ENCODE data around the gene MAD1L1.
"Not testable (repeated sequence)": the region's sequence is repeated elsewhere in the genome, so short reads cannot be mapped to it uniquely, and the experiment has no call there.

The MAD1L1 gene

GRCh38 chr7:1826931-1827330 lies 405.8 kb downstream of the MAD1L1 start:
- not testable (repeated sequence) for H3K4me1 ChIP-seq (ENCODE audit: control insufficient read depth in 2 of 2, insufficient read depth in 2 of 2, low read length in 2 of 2); H3K9ac ChIP-seq (ENCODE audit: low read depth in 1 of 2, low read length in 2 of 2); H3K27ac ChIP-seq (ENCODE audit: low read depth in 2 of 2, low read length in 2 of 2); H3K4me3 ChIP-seq (ENCODE audit: low read length in 2 of 2); H3K9me3 ChIP-seq (ENCODE audit: control insufficient read depth in 2 of 2, low read length in 2 of 2); H3K27me3 ChIP-seq (ENCODE audit: control insufficient read depth in 2 of 2, insufficient read depth in 2 of 2, low read length in 2 of 2); H3K36me3 ChIP-seq (ENCODE audit: control insufficient read depth in 2 of 2, insufficient read depth in 2 of 2, low read length in 2 of 2)

GRCh38 chr7:1825897-1826741 lies 406.6 kb downstream of the MAD1L1 start:
- no peaks in the 10 kb centered on the region for H3K36me3 ChIP-seq (ENCODE audit: control insufficient read depth in 2 of 2, insufficient read depth in 2 of 2, low read length in 2 of 2)
- no peaks in the 10 kb centered on the region for H3K9me3 ChIP-seq (ENCODE audit: control insufficient read depth in 2 of 2, low read length in 2 of 2)
- H3K27me3 ChIP-seq (ENCODE audit: control insufficient read depth in 2 of 2, insufficient read depth in 2 of 2, low read length in 2 of 2): no peaks in the 10 kb centered on the region
- H3K4me1 ChIP-seq (ENCODE audit: control insufficient read depth in 2 of 2, insufficient read depth in 2 of 2, low read length in 2 of 2): no peaks in the 10 kb centered on the region
- no peak overlapping the region for H3K9ac ChIP-seq (ENCODE audit: low read depth in 1 of 2, low read length in 2 of 2)
- H3K27ac ChIP-seq (ENCODE audit: low read depth in 2 of 2, low read length in 2 of 2): no peak overlapping the region
- H3K4me3 ChIP-seq (ENCODE audit: low read length in 2 of 2): no peak overlapping the region

- H3K27me3 ChIP-seq (ENCODE audit: control insufficient read depth in 2 of 2, insufficient read depth in 2 of 2, low read length in 2 of 2); H3K9ac ChIP-seq (ENCODE audit: low read depth in 1 of 2, low read length in 2 of 2); H3K27ac ChIP-seq (ENCODE audit: low read depth in 2 of 2, low read length in 2 of 2); H3K4me3 ChIP-seq (ENCODE audit: low read length in 2 of 2); H3K9me3 ChIP-seq (ENCODE audit: control insufficient read depth in 2 of 2, low read length in 2 of 2); H3K4me1 ChIP-seq (ENCODE audit: control insufficient read depth in 2 of 2, insufficient read depth in 2 of 2, low read length in 2 of 2); H3K36me3 ChIP-seq (ENCODE audit: control insufficient read depth in 2 of 2, insufficient read depth in 2 of 2, low read length in 2 of 2): not testable (repeated sequence)
These were observed 407.2 kb downstream of the MAD1L1 start for GRCh38 chr7:1825647-1825896.

GRCh38 chr7:1824882-1825646 lies 407.7 kb downstream of the MAD1L1 start:
- H3K4me1 ChIP-seq (ENCODE audit: control insufficient read depth in 2 of 2, insufficient read depth in 2 of 2, low read length in 2 of 2); H3K27ac ChIP-seq (ENCODE audit: low read depth in 2 of 2, low read length in 2 of 2); H3K36me3 ChIP-seq (ENCODE audit: control insufficient read depth in 2 of 2, insufficient read depth in 2 of 2, low read length in 2 of 2); H3K4me3 ChIP-seq (ENCODE audit: low read length in 2 of 2); H3K9me3 ChIP-seq (ENCODE audit: control insufficient read depth in 2 of 2, low read length in 2 of 2); H3K9ac ChIP-seq (ENCODE audit: low read depth in 1 of 2, low read length in 2 of 2); H3K27me3 ChIP-seq (ENCODE audit: control insufficient read depth in 2 of 2, insufficient read depth in 2 of 2, low read length in 2 of 2): not testable (repeated sequence)

- not testable (repeated sequence) for H3K9me3 ChIP-seq (ENCODE audit: control insufficient read depth in 2 of 2, low read length in 2 of 2); H3K4me1 ChIP-seq (ENCODE audit: control insufficient read depth in 2 of 2, insufficient read depth in 2 of 2, low read length in 2 of 2); H3K27me3 ChIP-seq (ENCODE audit: control insufficient read depth in 2 of 2, insufficient read depth in 2 of 2, low read length in 2 of 2); H3K27ac ChIP-seq (ENCODE audit: low read depth in 2 of 2, low read length in 2 of 2); H3K4me3 ChIP-seq (ENCODE audit: low read length in 2 of 2); H3K36me3 ChIP-seq (ENCODE audit: control insufficient read depth in 2 of 2, insufficient read depth in 2 of 2, low read length in 2 of 2); H3K9ac ChIP-seq (ENCODE audit: low read depth in 1 of 2, low read length in 2 of 2)
These were observed 408.4 kb downstream of the MAD1L1 start for GRCh38 chr7:1824151-1824881.

GRCh38 chr7:1823376-1824150 lies 409.2 kb downstream of the MAD1L1 start:
- no peak overlapping the region for H3K4me3 ChIP-seq (ENCODE audit: low read length in 2 of 2)
- H3K9me3 ChIP-seq (ENCODE audit: control insufficient read depth in 2 of 2, low read length in 2 of 2): no peaks in the 10 kb centered on the region
- no peak overlapping the region for H3K9ac ChIP-seq (ENCODE audit: low read depth in 1 of 2, low read length in 2 of 2)
- no peak overlapping the region for H3K27ac ChIP-seq (ENCODE audit: low read depth in 2 of 2, low read length in 2 of 2)
- no peaks in the 10 kb centered on the region for H3K36me3 ChIP-seq (ENCODE audit: control insufficient read depth in 2 of 2, insufficient read depth in 2 of 2, low read length in 2 of 2)
- H3K4me1 ChIP-seq (ENCODE audit: control insufficient read depth in 2 of 2, insufficient read depth in 2 of 2, low read length in 2 of 2): no peaks in the 10 kb centered on the region
- no peaks in the 10 kb centered on the region for H3K27me3 ChIP-seq (ENCODE audit: control insufficient read depth in 2 of 2, insufficient read depth in 2 of 2, low read length in 2 of 2)

- Histone ChIP-seq H3K36me3 (ENCODE audit: control insufficient read depth in 2 of 2, insufficient read depth in 2 of 2, low read length in 2 of 2) (no peaks in the 10 kb centered on the region), H3K9ac (ENCODE audit: low read depth in 1 of 2, low read length in 2 of 2) (no peak overlapping the region), H3K9me3 (ENCODE audit: control insufficient read depth in 2 of 2, low read length in 2 of 2) (no peaks in the 10 kb centered on the region), H3K27me3 (ENCODE audit: control insufficient read depth in 2 of 2, insufficient read depth in 2 of 2, low read length in 2 of 2) (no peaks in the 10 kb centered on the region), H3K4me1 (ENCODE audit: control insufficient read depth in 2 of 2, insufficient read depth in 2 of 2, low read length in 2 of 2) (no peaks in the 10 kb centered on the region), H3K27ac (ENCODE audit: low read depth in 2 of 2, low read length in 2 of 2) (no peak overlapping the region), H3K4me3 (ENCODE audit: low read length in 2 of 2) (no peak overlapping the region)
These were observed 413.4 kb downstream of the MAD1L1 start for GRCh38 chr7:1819259-1819841.

- Histone ChIP-seq H3K4me3 (ENCODE audit: low read length in 2 of 2) (no peak overlapping the region), H3K9ac (ENCODE audit: low read depth in 1 of 2, low read length in 2 of 2) (no peak overlapping the region), H3K9me3 (ENCODE audit: control insufficient read depth in 2 of 2, low read length in 2 of 2) (no peaks in the 10 kb centered on the region), H3K36me3 (ENCODE audit: control insufficient read depth in 2 of 2, insufficient read depth in 2 of 2, low read length in 2 of 2) (no peaks in the 10 kb centered on the region), H3K27ac (ENCODE audit: low read depth in 2 of 2, low read length in 2 of 2) (no peak overlapping the region), H3K4me1 (ENCODE audit: control insufficient read depth in 2 of 2, insufficient read depth in 2 of 2, low read length in 2 of 2) (no peaks in the 10 kb centered on the region), H3K27me3 (ENCODE audit: control insufficient read depth in 2 of 2, insufficient read depth in 2 of 2, low read length in 2 of 2) (no peaks in the 10 kb centered on the region)
These were observed 414.0 kb downstream of the MAD1L1 start for GRCh38 chr7:1818575-1819258.

- Histone ChIP-seq H3K4me3 (ENCODE audit: low read length in 2 of 2) (no peak overlapping the region), H3K36me3 (ENCODE audit: control insufficient read depth in 2 of 2, insufficient read depth in 2 of 2, low read length in 2 of 2) (no peaks in the 10 kb centered on the region), H3K9me3 (ENCODE audit: control insufficient read depth in 2 of 2, low read length in 2 of 2) (no peaks in the 10 kb centered on the region), H3K9ac (ENCODE audit: low read depth in 1 of 2, low read length in 2 of 2) (no peak overlapping the region), H3K4me1 (ENCODE audit: control insufficient read depth in 2 of 2, insufficient read depth in 2 of 2, low read length in 2 of 2) (no peaks in the 10 kb centered on the region), H3K27me3 (ENCODE audit: control insufficient read depth in 2 of 2, insufficient read depth in 2 of 2, low read length in 2 of 2) (no peaks in the 10 kb centered on the region), H3K27ac (ENCODE audit: low read depth in 2 of 2, low read length in 2 of 2) (no peak overlapping the region)
These were observed 415.6 kb downstream of the MAD1L1 start for GRCh38 chr7:1817061-1817712.

Data from mucosa of rectum (tissue), 2 donors.